H1 (cell line): Measurements from ENCODE around the gene KLHL3. TPM values are rescaled to one million over a fixed set of nuclear protein-coding genes. Genes with fewer than 3 reads are reported as not detected.

Source experiments
- CTCF ChIA-PET: fragments of 300-600 bp; sonication (Branson Sonifier 250); formaldehyde crosslinking; loops from one replicate; lab custom pipeline; 2021; ENCODE audit not compliant: partially characterized antibody; lab: Charles Lee
- POLR2A ChIA-PET: fragments of 300-600 bp; sonication (Branson Sonifier 250); formaldehyde crosslinking; loops from one replicate; lab custom pipeline; 2021; ENCODE audit warnings: inconsistent platforms; ENCODE audit not compliant: partially characterized antibody; lab: Charles Lee
- DNase-seq, 2 experiments: peaks; one replicate each; pipeline versions ENCODE4 v3.0.0 to v3.0.0-alpha.2; 2010 to 2022; ENCODE audit warnings: low spot score in 2 of 2, low read depth in 1 of 2, mixed read lengths in 1 of 2
- FAIRE-seq: peaks from 2 replicates; lab custom pipeline; 2011; peaks lifted over from hg19 to GRCh38; lab: Jason Lieb, UNC
- H2AFZ ChIP-seq: 2 replicates; pipeline ENCODE4 v1.8.1; 2012; ENCODE audit warnings: low read length, inconsistent platforms
- H2AK5ac ChIP-seq: 2 replicates; pipeline ENCODE4 v1.6.1; 2013; ENCODE audit warnings: low read depth, low read length
- H2BK120ac ChIP-seq: replicated peaks from 2 replicates; pipeline ENCODE3; 2013; ENCODE audit warnings: low read depth, low read length, inconsistent platforms
- H2BK12ac ChIP-seq: 2 replicates; pipeline ENCODE4 v1.6.1; 2013; ENCODE audit warnings: low read depth, low read length
- H2BK15ac ChIP-seq: 2 replicates; pipeline ENCODE4 v1.6.1; 2013; ENCODE audit warnings: low read length
- H2BK20ac ChIP-seq: 2 replicates; pipeline ENCODE4 v1.6.1; 2013; ENCODE audit warnings: low read length
- H2BK5ac ChIP-seq: 2 replicates; pipeline ENCODE4 v1.6.1; 2013; ENCODE audit warnings: low read depth, low read length
- H3K14ac ChIP-seq: 2 replicates; pipeline ENCODE4 v1.6.1; 2013; ENCODE audit warnings: inconsistent platforms; ENCODE audit not compliant: insufficient read length
- H3K18ac ChIP-seq: 2 replicates; pipeline ENCODE4 v1.6.1; 2013; ENCODE audit warnings: low read length; ENCODE audit errors: extremely low read depth
- H3K23ac ChIP-seq: 2 replicates; pipeline ENCODE4 v1.6.1; 2013; ENCODE audit warnings: inconsistent platforms; ENCODE audit not compliant: insufficient read length
- H3K23me2 ChIP-seq: 2 replicates; pipeline ENCODE4 v1.6.1; 2013; ENCODE audit warnings: low read depth, low read length
- H3K27ac ChIP-seq: 2 replicates; pipeline ENCODE4 v1.6.1; 2011; ENCODE audit warnings: low read depth, low read length, inconsistent platforms
- H3K27me3 ChIP-seq, 4 experiments: replicated peaks in 1 of 4; 1 replicate in 1 of 4; 2 replicates in 3 of 4; pipeline versions ENCODE4 v1.6.1 to v1.8.1; 2011 to 2013; ENCODE audit warnings: low read length in 3 of 4, mild to moderate bottlenecking in 3 of 4, inconsistent platforms in 2 of 4, mixed read lengths in 2 of 4, moderate library complexity in 1 of 4; ENCODE audit not compliant: control insufficient read depth in 3 of 4, insufficient read depth in 3 of 4; ENCODE audit errors: extremely low read depth in 1 of 4
- H3K36me3 ChIP-seq, 4 experiments: 2 replicates each; pipeline versions ENCODE4 v1.6.1 to v1.8.1; 2011 to 2013; ENCODE audit warnings: mild to moderate bottlenecking in 4 of 4, low read length in 3 of 4, moderate library complexity in 2 of 4, control low read depth in 1 of 4, inconsistent platforms in 1 of 4; ENCODE audit not compliant: insufficient read depth in 4 of 4, control insufficient read depth in 2 of 4
- H3K4ac ChIP-seq: replicated peaks from 2 replicates; pipeline ENCODE3; 2013; ENCODE audit warnings: low read length, low read depth, mixed read lengths, inconsistent platforms; ENCODE audit not compliant: insufficient read length
- H3K4me1 ChIP-seq, 4 experiments: replicated peaks in 1 of 4; 1 replicate in 1 of 4; 2 replicates in 3 of 4; pipeline versions ENCODE4 v1.6.1 to v1.8.1; 2011 to 2013; ENCODE audit warnings: low read length in 3 of 4, inconsistent platforms in 2 of 4, mixed read lengths in 1 of 4; ENCODE audit not compliant: insufficient read depth in 4 of 4, control insufficient read depth in 3 of 4
- H3K4me2 ChIP-seq, 2 experiments: 2 replicates each; pipeline versions ENCODE4 v1.6.1 to v1.8.1; 2011 to 2013; ENCODE audit warnings: low read depth in 2 of 2, low read length in 2 of 2, control low read depth in 1 of 2, inconsistent platforms in 1 of 2, mild to moderate bottlenecking in 1 of 2; ENCODE audit not compliant: insufficient read depth in 1 of 2
- H3K4me3 ChIP-seq, 4 experiments: fragments of 200-600, 300-600 bp in 1 of 4; sonication (generic), shearing (Covaris generic), sonication (Bioruptor Twin) in 1 of 4; 2 replicates each; pipeline versions ENCODE4 v1.5.1 to v1.8.1; 2011 to 2016; ENCODE audit warnings: low read length in 4 of 4, low read depth in 3 of 4, control low read depth in 2 of 4, inconsistent platforms in 2 of 4, mild to moderate bottlenecking in 2 of 4, mixed read lengths in 1 of 4, moderate library complexity in 1 of 4; ENCODE audit not compliant: insufficient read depth in 2 of 4; ENCODE audit errors: extremely low read depth in 1 of 4
- H3K56ac ChIP-seq: replicated peaks from 2 replicates; pipeline ENCODE3; 2013; ENCODE audit warnings: low read depth, mild to moderate bottlenecking, mixed read lengths, low read length, inconsistent platforms; ENCODE audit not compliant: insufficient read length
- H3K79me1 ChIP-seq: 2 replicates; pipeline ENCODE4 v1.6.1; 2013; ENCODE audit warnings: low read depth, low read length, control low read depth
- H3K79me2 ChIP-seq, 2 experiments: 2 replicates each; pipeline versions ENCODE4 v1.6.1 to v1.8.1; 2012 to 2013; ENCODE audit warnings: low read length in 2 of 2, mild to moderate bottlenecking in 2 of 2, inconsistent platforms in 1 of 2; ENCODE audit not compliant: insufficient read depth in 2 of 2, control insufficient read depth in 1 of 2
- H3K9ac ChIP-seq, 4 experiments: replicated peaks in 1 of 4; 1 replicate in 1 of 4; 2 replicates in 3 of 4; pipeline versions ENCODE4 v1.6.1 to v1.8.1; 2011 to 2013; ENCODE audit warnings: low read depth in 3 of 4, low read length in 3 of 4, control low read depth in 2 of 4, mild to moderate bottlenecking in 2 of 4, moderate library complexity in 2 of 4, inconsistent platforms in 1 of 4; ENCODE audit errors: extremely low read depth in 1 of 4
- H3K9me3 ChIP-seq, 2 experiments: 2 replicates each; pipeline versions ENCODE4 v1.6.1 to v1.8.1; 2012 to 2013; ENCODE audit warnings: mild to moderate bottlenecking in 2 of 2, moderate library complexity in 2 of 2, control low read depth in 1 of 2, inconsistent platforms in 1 of 2, low read depth in 1 of 2, low read length in 1 of 2, mixed read lengths in 1 of 2; ENCODE audit not compliant: insufficient read depth in 2 of 2
- H4K20me1 ChIP-seq, 2 experiments: replicated peaks in 1 of 2; 2 replicates each; pipeline versions ENCODE3 to v1.8.1; 2011 to 2013; ENCODE audit warnings: inconsistent platforms in 2 of 2, low read length in 2 of 2, mild to moderate bottlenecking in 1 of 2; ENCODE audit not compliant: insufficient read depth in 2 of 2, control insufficient read depth in 1 of 2
- H4K5ac ChIP-seq: 2 replicates; pipeline ENCODE4 v1.6.1; 2013; ENCODE audit warnings: low read length, low read depth, mixed read lengths, inconsistent platforms; ENCODE audit not compliant: insufficient read length
- H4K8ac ChIP-seq: 2 replicates; pipeline ENCODE4 v1.8.0; 2013; ENCODE audit warnings: mild to moderate bottlenecking, moderate library complexity, low read length, inconsistent platforms; ENCODE audit not compliant: insufficient read depth; ENCODE audit errors: extremely low read depth
- H4K91ac ChIP-seq: replicated peaks from 2 replicates; pipeline ENCODE3; 2013; ENCODE audit warnings: low read length, mixed read lengths, inconsistent platforms; ENCODE audit not compliant: insufficient read length
- BCL11A ChIP-seq, 2 experiments: IDR thresholded peaks; one replicate each; pipeline ENCODE4 v1.6.1; 2011; ENCODE audit warnings: low read depth in 2 of 2, low read length in 2 of 2, mild to moderate bottlenecking in 2 of 2
- BRCA1 ChIP-seq: IDR thresholded peaks from 2 replicates; pipeline ENCODE4 v1.6.1; 2012; ENCODE audit warnings: low read depth, low read length, improper control_type of control experiment
- CHD2 ChIP-seq: IDR thresholded peaks from 2 replicates; pipeline ENCODE4 v1.6.1; 2012; ENCODE audit warnings: low read length, improper control_type of control experiment
- EGR1 ChIP-seq: IDR thresholded peaks from 2 replicates; pipeline ENCODE4 v1.6.1; 2011; ENCODE audit warnings: low read depth, low read length, borderline replicate concordance
- EP300 ChIP-seq, 2 experiments: IDR thresholded peaks; 1 replicate in 1 of 2; 2 replicates in 1 of 2; pipeline ENCODE4 v1.6.1; 2011 to 2012; ENCODE audit warnings: low read depth in 2 of 2, low read length in 2 of 2, mild to moderate bottlenecking in 2 of 2, borderline replicate concordance in 1 of 2, inconsistent platforms in 1 of 2, moderate library complexity in 1 of 2
- HDAC6 ChIP-seq: IDR thresholded peaks from one replicate; pipeline ENCODE4 v1.7.1; 2012; ENCODE audit warnings: low read depth, mild to moderate bottlenecking, inconsistent platforms, low read length, moderate library complexity
- NRF1 ChIP-seq: IDR thresholded peaks from 2 replicates; pipeline ENCODE4 v1.6.1; 2011; ENCODE audit warnings: mild to moderate bottlenecking, low read depth, low read length, improper control_type of control experiment
- POLR2A ChIP-seq, 2 experiments: IDR thresholded peaks; 1 replicate in 1 of 2; 2 replicates in 1 of 2; pipeline ENCODE4 v1.6.1; 2011; ENCODE audit warnings: low read depth in 2 of 2, low read length in 2 of 2, mild to moderate bottlenecking in 2 of 2; ENCODE audit errors: control extremely low read depth in 1 of 2
- RAD21 ChIP-seq, 2 experiments: IDR thresholded peaks in 1 of 2; conservative IDR thresholded peaks in 1 of 2; 2 replicates each; pipeline ENCODE4 v1.6.1; 2011; ENCODE audit warnings: low read depth in 2 of 2, low read length in 2 of 2, improper control_type of control experiment in 1 of 2, inconsistent platforms in 1 of 2, mild to moderate bottlenecking in 1 of 2, moderate library complexity in 1 of 2
- SIRT6 ChIP-seq: IDR thresholded peaks from one replicate; pipeline ENCODE4 v1.7.1; 2012; ENCODE audit warnings: low read length, inconsistent platforms
- SRF ChIP-seq: IDR thresholded peaks from 2 replicates; pipeline ENCODE4 v1.6.1; 2011; ENCODE audit warnings: mild to moderate bottlenecking, low read depth, low read length, moderate library complexity
- TEAD4 ChIP-seq: IDR thresholded peaks from 2 replicates; pipeline ENCODE4 v1.6.1; 2012; ENCODE audit warnings: low read depth, low read length, inconsistent platforms, mixed read lengths
- YY1 ChIP-seq: IDR thresholded peaks from 2 replicates; pipeline ENCODE4 v1.6.1; 2011; ENCODE audit warnings: low read depth, mild to moderate bottlenecking, low read length
- ZNF274 ChIP-seq: IDR thresholded peaks from 2 replicates; pipeline ENCODE4 v1.7.0; 2012; ENCODE audit warnings: low read length, borderline replicate concordance; ENCODE audit errors: extremely low read depth
- WGBS, 2 experiments: shearing (Covaris generic) in 1 of 2; methylation state at CpG; one replicate each; pipeline versions ENCODE4 v1.1.6 to v1.1.7; 2013 to 2015; ENCODE audit warnings: low lambda C conversion rate in 2 of 2, mixed read lengths in 2 of 2, inconsistent platforms in 1 of 2, low coverage in 1 of 2, missing lambda C conversion rate in 1 of 2; ENCODE audit not compliant: insufficient replicate concordance in 2 of 2, insufficient coverage in 1 of 2, insufficient read length in 1 of 2; ENCODE audit errors: extremely low coverage in 1 of 2, missing lambda C conversion rate in 1 of 2; 5-methylcytosine and 5-hydroxymethylcytosine counted together
- polyA plus RNA-seq, 7 experiments: library from polyadenylated mRNA; depleted of rRNA in 3 of 7; stranded (reverse) in 5 of 7; unstranded in 2 of 7; fragments of >200 nt in 5 of 7; fragments of 200-250 nt in 2 of 7; gene quantifications; 1 replicate in 5 of 7; 2 replicates in 1 of 7; 4 replicates in 1 of 7; pipeline versions ENCODE4 v1.2.1 to v1.2.3, GENCODE V29; 2011 to 2013; ENCODE audit warnings: missing spikeins in 2 of 7, mixed read lengths in 2 of 7
- total RNA-seq: library from RNA; stranded (reverse); fragmentation: NEBNext Ultra II Directional; extraction: Animal tissue kit (Norgen Biotek cat#: 25700); gene quantifications from 2 replicates; pipeline ENCODE4 v1.2.1, GENCODE V29; 2021
- TF ChIP-seq, protein P1 (sequence below): IDR thresholded peaks from 2 replicates; pipeline ENCODE4 v1.6.1; 2012; ENCODE audit warnings: inconsistent platforms

The KLHL3 gene
- total and polyA plus RNA-seq, 2 of the 8 experiments (the other 6 are each of a cell fraction or from before 2014, with no cell fraction given), result 7.4 to 13.7 TPM

DNA sequence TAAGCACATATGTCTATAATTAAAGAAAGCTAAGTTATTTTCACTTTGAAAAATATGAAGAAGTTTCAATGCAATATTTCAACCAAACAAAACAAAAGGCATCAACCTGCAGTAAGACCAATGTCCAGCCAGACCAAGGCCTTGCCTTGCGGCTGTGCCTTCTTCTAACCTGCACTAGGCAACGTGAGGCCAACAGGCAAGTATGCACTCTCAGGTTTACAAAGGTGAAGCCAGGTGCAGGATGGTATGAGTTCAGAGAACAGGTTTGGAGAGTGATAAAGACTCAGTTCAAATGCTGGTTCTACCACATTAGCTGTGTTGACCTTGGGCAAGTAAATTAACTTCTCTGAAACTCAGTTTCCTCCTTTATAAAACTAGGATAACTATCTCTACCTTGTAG is 79.3 kb downstream of the KLHL3 start:
- Histone ChIP-seq H3K14ac (no peak overlapping the region), H4K8ac (no peak overlapping the region), H2AFZ (no peak overlapping the region), H3K23ac (no peak overlapping the region), H3K4me2 (no peak overlapping the region), H3K9ac (no peak overlapping the region), H3K79me2 (no peaks in the 10 kb centered on the region), H3K4ac (no peak overlapping the region), H4K91ac (no peak overlapping the region), H4K20me1 (no peaks in the 10 kb centered on the region), H3K27me3 (no peaks in the 10 kb centered on the region), H4K5ac (no peak overlapping the region), H3K9me3 (no peaks in the 10 kb centered on the region), H3K18ac (no peak overlapping the region), H2BK5ac (no peak overlapping the region), H2AK5ac (no peak overlapping the region), H3K4me3 (no peak overlapping the region), H2BK120ac (no peak overlapping the region), H3K79me1 (no peaks in the 10 kb centered on the region), H3K27ac (no peak overlapping the region), H3K4me1 (peaks cover 0 to 3% (median 0%) of the 10 kb centered on the region in 4 experiments; a peak in 1 of 7 replicates), H2BK20ac (no peak overlapping the region), H3K56ac (no peak overlapping the region), H3K36me3 (peaks cover 0 to 3% (median 0%) of the 10 kb centered on the region in 4 experiments; a peak in 1 of 8 replicates), H2BK15ac (no peak overlapping the region), H3K23me2 (no peaks in the 10 kb centered on the region), H2BK12ac (no peak overlapping the region)
- ChIA-PET POLR2A (no interaction called here), CTCF (interaction anchor here (1.4 kb wide), 1 partner anchor 29 kb away, joined by 5 read pairs; no protein-coding TSS in a partner anchor)
- WGBS, 2 experiments, result 90% methylated on average over 2 of the region's 2 CpGs; no CpG with 5 or more reads in 1 of the 2 experiments
- DNase-seq (no peak), FAIRE-seq (no peak)
- TF ChIP-seq HDAC6 (no peak), POLR2A (IDR thresholded peaks at IDR 0.05; ENCODE audit: control extremely low read depth in 1 of 2, low read depth in 2 of 2, low read length in 2 of 2) (no peak), CHD2 (no peak), ZNF274 (no peak), EGR1 (no peak), SRF (no peak), SIRT6 (no peak), BCL11A (IDR thresholded peaks at IDR 0.05; ENCODE audit: low read depth in 2 of 2, low read length in 2 of 2) (no peak), NRF1 (no peak), BRCA1 (no peak), TEAD4 (no peak), RAD21 (IDR thresholded peaks at IDR 0.05 in 1 of 2, conservative IDR thresholded peaks at IDR 0.05 in 1 of 2; ENCODE audit: low read depth in 2 of 2, low read length in 2 of 2) (no peak), YY1 (no peak), EP300 (IDR thresholded peaks at IDR 0.05; ENCODE audit: borderline replicate concordance in 1 of 2, low read depth in 2 of 2, low read length in 2 of 2) (no peak)
- TF ChIP-seq, protein P1, sequence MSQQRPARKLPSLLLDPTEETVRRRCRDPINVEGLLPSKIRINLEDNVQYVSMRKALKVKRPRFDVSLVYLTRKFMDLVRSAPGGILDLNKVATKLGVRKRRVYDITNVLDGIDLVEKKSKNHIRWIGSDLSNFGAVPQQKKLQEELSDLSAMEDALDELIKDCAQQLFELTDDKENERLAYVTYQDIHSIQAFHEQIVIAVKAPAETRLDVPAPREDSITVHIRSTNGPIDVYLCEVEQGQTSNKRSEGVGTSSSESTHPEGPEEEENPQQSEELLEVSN, result no peak
